Vagina (tissue), 2 donors: ENCODE data around the gene SETX. TPM values are rescaled to one million over a fixed set of nuclear protein-coding genes. Genes with fewer than 3 reads are reported as not detected.
A peak's percentile ranks its signal among the peaks of the same experiment; 100 is the strongest.
"Not testable (repeated sequence)": the region's sequence is repeated elsewhere in the genome, so short reads cannot be mapped to it uniquely, and the experiment has no call there.

ENCODE experiments used
- DNase-seq, 2 donors: peaks; one replicate each; pipeline ENCODE4 v3.0.0-alpha.2; 2017; ENCODE audit errors: extremely low spot score in 2 of 2
- H3K27ac ChIP-seq: fragments of 200-600 bp; sonication (generic); one replicate; pipeline ENCODE4 v1.5.1; 2019
- H3K27me3 ChIP-seq: fragments of 200-600 bp; sonication (generic); one replicate; pipeline ENCODE4 v1.5.1; 2019
- H3K36me3 ChIP-seq, 2 donors: fragments of 200-600 bp; sonication (generic); one replicate each; pipeline ENCODE4 v1.5.1; 2017 to 2019
- H3K4me1 ChIP-seq: fragments of 200-600 bp; sonication (generic); one replicate; pipeline ENCODE4 v1.5.1; 2019
- H3K4me3 ChIP-seq, 2 donors: fragments of 200-600 bp; sonication (generic); 1 replicate in 1 of 2; 2 replicates in 1 of 2; pipeline ENCODE4 v1.5.1; 2016 to 2019
- H3K9me3 ChIP-seq: fragments of 200-600 bp; sonication (generic); one replicate; pipeline ENCODE4 v1.5.1; 2019
- POLR2A ChIP-seq, 2 donors: fragments of 450-650 bp; IDR thresholded peaks; one replicate each; pipeline ENCODE4 v1.6.1; 2017; ENCODE audit warnings: antibody characterized with exemption in 2 of 2, mild to moderate bottlenecking in 2 of 2, moderate library complexity in 2 of 2
- POLR2AphosphoS5 ChIP-seq, 2 donors: sonication (generic); formaldehyde crosslinking; IDR thresholded peaks; one replicate each; pipeline ENCODE4 v1.9.0; 2017; ENCODE audit warnings: antibody characterized with exemption in 2 of 2, mild to moderate bottlenecking in 2 of 2, low read depth in 1 of 2; ENCODE audit not compliant: insufficient read depth in 1 of 2
- intact Hi-C: fragments of 100-400 bp; cut with DNase I; formaldehyde crosslinking; loops from one replicate; pipeline ENCODE4 v1.15.1; 2023
- total RNA-seq: library from RNA; depleted of rRNA; stranded (reverse); fragments of >200 nt; gene quantifications from one replicate; pipeline ENCODE4 v1.2.3, GENCODE V29; 2016
- TF ChIP-seq, protein P1 (sequence below), 3 experiments: fragments of 450-650 bp in 2 of 3; fragments of 200-600 bp in 1 of 3; sonication (generic) in 1 of 3; IDR thresholded peaks; one replicate each; pipeline ENCODE4 v1.5.1; 2017 to 2019; ENCODE audit warnings: antibody characterized with exemption in 3 of 3, mild to moderate bottlenecking in 2 of 3, moderate library complexity in 2 of 3

SETX gene
- total RNA-seq, 1 donor from 2014 or later = 44.2 TPM

- Histone ChIP-seq H3K4me1 (no peaks in the 10 kb centered on the region), H3K27ac (no peak overlapping the region), H3K36me3 (peaks cover 4 to 63% of the 10 kb centered on the region in 2 donors), H3K27me3 (no peaks in the 10 kb centered on the region), H3K4me3 (no peak overlapping the region), H3K9me3 (no peaks in the 10 kb centered on the region)
- no peak for DNase-seq
- TF ChIP-seq POLR2AphosphoS5 (IDR thresholded peaks at IDR 0.05; ENCODE audit: insufficient read depth in 1 of 2, low read depth in 1 of 2) (no peak), POLR2A (IDR thresholded peaks at IDR 0.05) (no peak)
- TF ChIP-seq, protein P1, sequence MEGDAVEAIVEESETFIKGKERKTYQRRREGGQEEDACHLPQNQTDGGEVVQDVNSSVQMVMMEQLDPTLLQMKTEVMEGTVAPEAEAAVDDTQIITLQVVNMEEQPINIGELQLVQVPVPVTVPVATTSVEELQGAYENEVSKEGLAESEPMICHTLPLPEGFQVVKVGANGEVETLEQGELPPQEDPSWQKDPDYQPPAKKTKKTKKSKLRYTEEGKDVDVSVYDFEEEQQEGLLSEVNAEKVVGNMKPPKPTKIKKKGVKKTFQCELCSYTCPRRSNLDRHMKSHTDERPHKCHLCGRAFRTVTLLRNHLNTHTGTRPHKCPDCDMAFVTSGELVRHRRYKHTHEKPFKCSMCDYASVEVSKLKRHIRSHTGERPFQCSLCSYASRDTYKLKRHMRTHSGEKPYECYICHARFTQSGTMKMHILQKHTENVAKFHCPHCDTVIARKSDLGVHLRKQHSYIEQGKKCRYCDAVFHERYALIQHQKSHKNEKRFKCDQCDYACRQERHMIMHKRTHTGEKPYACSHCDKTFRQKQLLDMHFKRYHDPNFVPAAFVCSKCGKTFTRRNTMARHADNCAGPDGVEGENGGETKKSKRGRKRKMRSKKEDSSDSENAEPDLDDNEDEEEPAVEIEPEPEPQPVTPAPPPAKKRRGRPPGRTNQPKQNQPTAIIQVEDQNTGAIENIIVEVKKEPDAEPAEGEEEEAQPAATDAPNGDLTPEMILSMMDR (IDR thresholded peaks at IDR 0.05) = no peak
- intact Hi-C loops = no loop called here
Measured at GRCh38 chr9:132274861-132275260, 79.9 kb downstream of the SETX start.

GRCh38 chr9:132269704-132270516 lies 84.9 kb downstream of the SETX start:
- H3K27me3 ChIP-seq, DNase-seq, H3K4me1 ChIP-seq, H3K4me3 ChIP-seq, H3K27ac ChIP-seq, H3K9me3 ChIP-seq: not testable (repeated sequence)
- peaks cover 0 to 42% of the 10 kb centered on the region in 2 donors for H3K36me3 ChIP-seq
- intact Hi-C loops = loop anchor here (5.0 kb wide), 1 partner anchor 508 kb away; no protein-coding TSS in a partner anchor

- Histone ChIP-seq H3K36me3 (peaks cover 0 to 42% of the 10 kb centered on the region in 2 donors), H3K9me3 (no peaks in the 10 kb centered on the region), H3K27ac (no peak overlapping the region), H3K27me3 (no peaks in the 10 kb centered on the region), H3K4me3 (no peak overlapping the region), H3K4me1 (no peaks in the 10 kb centered on the region)
- no peak for DNase-seq
- intact Hi-C loops = loop anchor here (5.0 kb wide), 1 partner anchor 507 kb away; no protein-coding TSS in a partner anchor
- TF ChIP-seq POLR2AphosphoS5 (IDR thresholded peaks at IDR 0.05; ENCODE audit: insufficient read depth in 1 of 2, low read depth in 1 of 2) = peak in 1 of 2 donors; percentile 19
- TF ChIP-seq, protein P1 (IDR thresholded peaks at IDR 0.05) = peak; percentile 20 to 76 (median 43)
- no peak for TF ChIP-seq POLR2A (IDR thresholded peaks at IDR 0.05)
Measured at GRCh38 chr9:132268725-132269352, 85.9 kb downstream of the SETX start.

DNA sequence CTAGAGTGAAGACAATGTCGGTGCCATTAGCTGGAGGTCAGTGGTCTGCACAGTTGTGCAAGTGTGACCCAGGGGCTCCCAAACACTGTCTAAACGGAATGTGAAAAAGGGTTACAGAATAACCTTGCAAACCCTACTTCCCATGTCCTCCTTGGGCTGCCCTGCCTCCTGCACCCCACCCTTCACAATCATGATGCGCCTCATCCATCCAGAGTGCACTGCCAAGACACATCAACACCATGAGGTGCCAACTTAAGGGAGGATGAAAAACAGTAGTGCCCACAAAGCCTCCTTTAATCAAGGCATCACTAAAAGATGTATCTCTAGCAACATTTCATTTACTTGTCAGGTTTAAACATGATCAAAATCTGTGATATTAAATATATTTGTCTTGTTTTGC lies 87.1 kb downstream of the SETX start:
- H3K27me3 ChIP-seq = no peaks in the 10 kb centered on the region
- intact Hi-C loops = loop anchor here (5.0 kb wide), 1 partner anchor 505 kb away; no protein-coding TSS in a partner anchor
- no peak for TF ChIP-seq POLR2A (IDR thresholded peaks at IDR 0.05)
- no peak for TF ChIP-seq POLR2AphosphoS5 (IDR thresholded peaks at IDR 0.05; ENCODE audit: insufficient read depth in 1 of 2, low read depth in 1 of 2)
- TF ChIP-seq, protein P1 (IDR thresholded peaks at IDR 0.05) = no peak
- H3K36me3 ChIP-seq = peaks cover 0 to 43% of the 10 kb centered on the region in 2 donors
- no peaks in the 10 kb centered on the region for H3K4me1 ChIP-seq
- no peak for DNase-seq
- no peaks in the 10 kb centered on the region for H3K9me3 ChIP-seq
- no peak overlapping the region for H3K4me3 ChIP-seq
- H3K27ac ChIP-seq = no peak overlapping the region

GRCh38 chr9:132266017-132266416 lies 88.8 kb downstream of the SETX start:
- TF ChIP-seq, protein P1 (IDR thresholded peaks at IDR 0.05) = no peak
- TF ChIP-seq POLR2A (IDR thresholded peaks at IDR 0.05) (no peak), POLR2AphosphoS5 (IDR thresholded peaks at IDR 0.05; ENCODE audit: insufficient read depth in 1 of 2, low read depth in 1 of 2) (no peak)
- Histone ChIP-seq H3K9me3 (no peaks in the 10 kb centered on the region), H3K36me3 (peaks cover 0 to 43% of the 10 kb centered on the region in 2 donors), H3K27ac (no peak overlapping the region), H3K4me1 (no peaks in the 10 kb centered on the region), H3K27me3 (no peaks in the 10 kb centered on the region), H3K4me3 (no peak overlapping the region)
- DNase-seq = no peak
- intact Hi-C loops = loop anchor here (5.0 kb wide), 1 partner anchor 504 kb away; no protein-coding TSS in a partner anchor
